ENCODE measurements around the gene PLEKHG4B.
"Not testable (repeated sequence)": the region's sequence is repeated elsewhere in the genome, so short reads cannot be mapped to it uniquely, and the experiment has no call there.

PLEKHG4B gene

GRCh38 chr5:162190-162564 lies 70.2 kb downstream of the PLEKHG4B start:
- TF ChIP-seq, protein P1, sequence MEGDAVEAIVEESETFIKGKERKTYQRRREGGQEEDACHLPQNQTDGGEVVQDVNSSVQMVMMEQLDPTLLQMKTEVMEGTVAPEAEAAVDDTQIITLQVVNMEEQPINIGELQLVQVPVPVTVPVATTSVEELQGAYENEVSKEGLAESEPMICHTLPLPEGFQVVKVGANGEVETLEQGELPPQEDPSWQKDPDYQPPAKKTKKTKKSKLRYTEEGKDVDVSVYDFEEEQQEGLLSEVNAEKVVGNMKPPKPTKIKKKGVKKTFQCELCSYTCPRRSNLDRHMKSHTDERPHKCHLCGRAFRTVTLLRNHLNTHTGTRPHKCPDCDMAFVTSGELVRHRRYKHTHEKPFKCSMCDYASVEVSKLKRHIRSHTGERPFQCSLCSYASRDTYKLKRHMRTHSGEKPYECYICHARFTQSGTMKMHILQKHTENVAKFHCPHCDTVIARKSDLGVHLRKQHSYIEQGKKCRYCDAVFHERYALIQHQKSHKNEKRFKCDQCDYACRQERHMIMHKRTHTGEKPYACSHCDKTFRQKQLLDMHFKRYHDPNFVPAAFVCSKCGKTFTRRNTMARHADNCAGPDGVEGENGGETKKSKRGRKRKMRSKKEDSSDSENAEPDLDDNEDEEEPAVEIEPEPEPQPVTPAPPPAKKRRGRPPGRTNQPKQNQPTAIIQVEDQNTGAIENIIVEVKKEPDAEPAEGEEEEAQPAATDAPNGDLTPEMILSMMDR (IDR thresholded peaks at IDR 0.05; ENCODE audit: control insufficient read depth, extremely low read depth, insufficient read depth): no peak
- no peak overlapping the region for H3K4me3 ChIP-seq (ENCODE audit: low read depth, low read length)
- DNase-seq (ENCODE audit: low read depth): no peak

DNA sequence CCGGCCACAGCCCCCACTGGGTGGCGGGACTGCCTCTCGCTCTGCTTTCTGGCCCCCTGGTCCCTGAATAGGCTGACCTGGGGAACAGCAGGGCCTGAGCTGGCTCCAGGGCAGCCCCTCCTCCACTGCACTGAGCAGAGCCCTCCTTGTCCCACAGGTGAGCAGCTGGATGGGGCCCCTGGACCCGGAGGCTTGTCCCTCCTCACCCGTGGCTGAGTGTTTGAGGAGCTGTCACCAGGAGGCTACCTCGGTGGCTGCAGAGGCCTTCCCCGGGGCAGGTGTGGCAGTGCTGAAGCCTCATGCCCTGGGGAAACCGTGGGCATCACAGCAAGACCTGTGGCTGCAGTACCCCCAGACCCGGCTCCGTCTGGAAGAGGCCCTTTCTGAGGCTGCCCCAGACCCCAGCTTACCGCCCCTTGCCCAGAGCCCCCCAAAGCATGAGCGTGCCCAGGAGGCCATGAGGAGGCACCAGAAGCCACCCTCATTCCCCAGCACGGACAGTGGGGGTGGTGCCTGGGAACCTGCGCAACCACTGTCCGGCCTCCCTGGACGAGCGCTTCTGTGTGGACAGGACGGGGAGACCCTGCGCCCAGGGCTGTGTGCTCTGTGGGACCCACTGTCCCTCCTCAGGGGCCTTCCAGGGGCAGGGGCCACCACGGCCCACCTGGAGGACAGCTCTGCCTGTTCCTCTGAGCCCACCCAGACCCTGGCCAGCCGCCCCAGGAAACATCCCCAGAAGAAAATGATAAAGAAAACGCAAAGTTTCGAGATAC lies 70.8 kb downstream of the PLEKHG4B start:
- TF ChIP-seq, protein P1 (IDR thresholded peaks at IDR 0.05; ENCODE audit: control insufficient read depth, extremely low read depth, insufficient read depth): no peak
- no peak overlapping the region for H3K4me3 ChIP-seq (ENCODE audit: low read depth, low read length)
- DNase-seq (ENCODE audit: low read depth): no peak

DNA sequence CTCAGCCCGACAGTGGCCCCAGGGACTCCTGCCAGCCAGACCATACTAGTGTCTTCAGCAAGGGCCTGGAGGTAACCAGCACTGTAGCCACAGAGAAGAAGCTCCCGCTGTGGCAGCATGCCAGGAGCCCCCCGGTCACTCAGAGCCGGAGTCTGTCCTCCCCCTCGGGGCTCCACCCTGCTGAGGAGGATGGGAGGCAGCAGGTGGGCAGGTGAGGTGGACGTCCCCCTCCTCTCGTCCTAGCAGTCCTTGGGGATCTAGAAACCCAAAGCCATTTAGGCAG lies 71.3 kb downstream of the PLEKHG4B start:
- H3K4me3 ChIP-seq (ENCODE audit: low read depth, low read length): no peak overlapping the region
- TF ChIP-seq, protein P1 (IDR thresholded peaks at IDR 0.05; ENCODE audit: control insufficient read depth, extremely low read depth, insufficient read depth): no peak
- DNase-seq (ENCODE audit: low read depth): no peak

DNA sequence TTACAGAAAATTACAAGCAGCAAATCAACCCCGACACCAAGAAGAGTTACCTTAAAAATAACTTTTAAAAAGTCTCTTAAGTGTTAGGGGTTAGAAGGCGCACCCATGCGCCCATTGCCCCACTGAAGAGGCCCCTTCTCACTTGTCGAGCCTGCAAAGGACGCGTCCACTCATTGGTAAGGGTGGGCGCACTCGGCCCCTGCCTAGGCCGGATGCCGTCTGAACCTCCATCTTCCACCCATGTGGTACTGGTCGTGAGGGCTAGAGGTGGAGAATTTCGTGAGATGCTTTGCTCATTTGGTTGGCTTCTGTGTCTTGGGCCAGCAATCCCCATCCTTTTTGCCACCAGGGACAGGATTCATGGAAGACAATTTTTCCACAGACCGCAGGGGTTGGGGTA lies 71.9 kb downstream of the PLEKHG4B start:
- DNase-seq (ENCODE audit: low read depth): no peak
- TF ChIP-seq, protein P1 (IDR thresholded peaks at IDR 0.05; ENCODE audit: control insufficient read depth, extremely low read depth, insufficient read depth): no peak
- H3K4me3 ChIP-seq (ENCODE audit: low read depth, low read length): no peak overlapping the region

DNA sequence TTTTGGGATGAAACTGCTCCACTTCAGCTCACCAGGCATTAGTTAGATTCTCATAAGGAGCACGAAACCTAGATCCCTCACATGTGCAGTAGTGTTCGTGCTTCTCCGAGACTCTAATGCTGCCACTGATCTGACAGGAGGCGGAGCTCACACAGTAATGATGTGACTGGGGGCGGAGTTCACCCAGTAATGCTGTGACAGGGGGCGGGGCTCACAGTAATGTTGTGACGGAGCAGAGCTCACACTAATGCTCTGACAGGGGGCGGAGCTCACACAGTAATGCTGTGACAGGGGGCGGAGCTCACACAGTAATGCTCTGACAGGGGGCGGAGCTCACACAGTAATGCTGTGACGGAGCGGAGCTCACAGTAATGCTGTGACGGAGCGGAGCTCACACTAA lies 72.3 kb downstream of the PLEKHG4B start:
- TF ChIP-seq, protein P1 (IDR thresholded peaks at IDR 0.05; ENCODE audit: control insufficient read depth, extremely low read depth, insufficient read depth): no peak
- DNase-seq (ENCODE audit: low read depth): no peak
- H3K4me3 ChIP-seq (ENCODE audit: low read depth, low read length): no peak overlapping the region

DNA sequence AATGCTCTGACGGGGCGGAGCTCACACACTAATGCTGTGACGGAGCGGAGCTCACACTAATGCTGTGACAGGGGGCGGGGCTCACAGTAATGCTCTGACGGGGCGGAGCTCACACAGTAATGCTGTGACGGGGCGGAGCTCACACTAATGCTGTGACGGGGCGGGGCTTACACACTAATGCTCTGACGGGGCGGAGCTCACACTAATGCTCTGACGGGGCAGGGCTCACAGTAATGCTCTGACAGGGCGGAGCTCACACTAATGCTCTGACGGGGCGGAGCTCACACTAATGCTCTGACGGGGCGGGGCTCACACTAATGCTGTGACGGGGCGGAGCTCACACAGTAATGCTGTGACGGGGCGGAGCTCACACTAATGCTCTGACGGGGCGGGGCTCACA lies 72.8 kb downstream of the PLEKHG4B start:
- DNase-seq (ENCODE audit: low read depth); H3K4me3 ChIP-seq (ENCODE audit: low read depth, low read length): not testable (repeated sequence)

DNA sequence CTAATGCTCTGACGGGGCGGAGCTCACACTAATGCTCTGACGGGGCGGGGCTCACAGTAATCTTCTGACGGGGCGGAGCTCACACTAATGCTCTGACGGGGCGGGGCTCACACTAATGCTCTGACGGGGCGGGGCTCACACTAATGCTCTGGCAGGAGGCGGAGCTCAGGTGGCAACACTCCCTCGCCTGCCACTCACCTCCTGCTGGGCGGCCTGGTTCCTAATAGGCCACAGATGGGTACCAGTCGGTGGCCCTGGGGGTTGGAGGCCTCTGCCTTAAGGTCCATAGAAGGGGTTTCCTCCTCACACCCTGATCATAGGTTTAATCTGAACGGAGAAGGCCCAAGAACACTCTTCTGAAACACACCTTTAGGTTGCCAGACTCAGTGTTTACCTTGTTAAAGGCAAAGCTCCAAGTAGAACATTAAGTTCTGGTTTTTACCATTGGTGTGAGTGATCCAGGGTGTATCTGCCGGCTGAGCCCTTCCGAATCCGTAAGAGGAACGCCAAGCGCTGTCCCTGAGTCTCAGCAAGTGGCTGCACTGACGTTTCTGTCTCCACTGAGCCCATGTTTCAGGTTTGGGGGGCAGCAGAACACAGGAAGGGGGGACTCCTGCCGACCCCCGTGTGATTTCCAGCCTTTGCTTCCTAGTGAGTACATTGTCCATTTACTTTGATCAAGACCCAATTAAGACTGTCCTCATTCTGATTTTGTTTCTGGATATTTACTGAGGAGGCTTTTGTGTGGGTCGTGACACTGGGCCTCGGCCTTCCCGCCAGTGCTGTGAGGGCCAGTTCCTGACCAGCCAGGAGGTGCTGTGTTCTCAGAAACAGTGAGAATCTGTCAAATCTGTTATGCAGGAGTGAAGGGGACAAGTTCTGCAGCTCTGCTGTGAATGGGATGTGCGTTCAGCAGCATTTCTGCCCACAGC lies 74.7 kb downstream of the PLEKHG4B start:
- TF ChIP-seq, protein P1 (IDR thresholded peaks at IDR 0.05; ENCODE audit: control insufficient read depth, extremely low read depth, insufficient read depth): no peak

More for the DNA sequence above, 74.7 kb downstream of the PLEKHG4B start:
- H3K4me3 ChIP-seq (ENCODE audit: low read depth, low read length): no peak overlapping the region
- peak; percentile 71 for DNase-seq (ENCODE audit: low read depth)
